GM12891 (cell line): Measurements from ENCODE around the gene TMEM185A.

Source experiments
- PAX5 ChIP-seq: IDR thresholded peaks from 2 replicates; pipeline ENCODE4 v1.6.1; 2011; ENCODE audit warnings: low read length, moderate library complexity, mild to moderate bottlenecking; ENCODE audit not compliant: insufficient read depth, severe bottlenecking
- POLR2A ChIP-seq: IDR thresholded peaks from 2 replicates; pipeline ENCODE4 v1.6.1; 2011; ENCODE audit warnings: low read depth, low read length, control low read depth
- POLR2AphosphoS5 ChIP-seq: IDR thresholded peaks from 2 replicates; pipeline ENCODE4 v1.6.1; 2011; ENCODE audit warnings: low read depth, low read length, control low read depth
- POU2F2 ChIP-seq: IDR thresholded peaks from 2 replicates; pipeline ENCODE4 v1.6.1; 2011; ENCODE audit warnings: low read depth, mild to moderate bottlenecking, control low read depth, low read length, moderate library complexity
- SPI1 ChIP-seq: IDR thresholded peaks from 2 replicates; pipeline ENCODE4 v1.6.1; 2011; ENCODE audit warnings: low read depth, low read length, control low read depth
- TAF1 ChIP-seq: IDR thresholded peaks from 2 replicates; pipeline ENCODE4 v1.6.1; 2011; ENCODE audit warnings: low read depth, low read length, control low read depth

GRCh38 chrX:149628280-149628679 is 3.3 kb downstream of the TMEM185A start:
- TF ChIP-seq POLR2A (no peak), TAF1 (no peak), POLR2AphosphoS5 (no peak), POU2F2 (no peak), PAX5 (no peak), SPI1 (no peak)
